Measurements from ENCODE around the gene RPTOR. TPM values are rescaled to one million over a fixed set of nuclear protein-coding genes. Genes with fewer than 3 reads are reported as not detected.

Gene RPTOR
- total RNA-seq, 1 experiment from 2014 or later, result 25.1 TPM

DNA sequence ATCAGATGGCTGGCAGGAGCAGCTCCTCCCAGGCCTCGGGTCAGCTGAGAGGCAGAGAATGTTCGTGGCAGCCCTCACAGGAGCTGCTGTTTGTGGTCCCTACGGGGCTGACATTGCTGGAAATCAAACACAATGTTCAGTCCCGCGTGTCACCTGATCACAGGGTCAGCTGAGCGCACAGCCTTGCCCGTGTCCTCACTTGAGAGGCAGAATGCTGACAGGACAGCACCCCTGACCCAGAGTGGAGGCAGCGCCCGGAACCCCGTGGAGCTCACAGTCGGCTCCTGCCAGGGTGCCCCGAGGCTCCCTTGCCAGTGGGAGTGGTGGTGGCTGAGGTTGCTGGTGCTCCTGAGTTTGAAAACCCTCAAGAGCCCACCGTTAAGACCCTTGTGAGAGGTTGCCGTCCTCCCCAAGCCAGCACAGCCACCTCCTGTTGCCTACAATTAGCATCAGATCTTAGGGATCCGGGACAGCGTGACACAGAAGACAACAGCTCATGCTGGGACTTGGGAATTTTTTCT, 443.4 kb downstream of the RPTOR start:
- no peak for DNase-seq
- H3K9me3 Mint-ChIP-seq, result no peaks in the 10 kb centered on the region
- Histone ChIP-seq H3K4me1 (ENCODE audit: insufficient read depth, low read length) (no peaks in the 10 kb centered on the region), H3K4me2 (ENCODE audit: insufficient read depth, insufficient read length, low read length) (no peak overlapping the region), H3K27ac (ENCODE audit: insufficient read length, low read depth, low read length) (no peak overlapping the region), H3K14ac (ENCODE audit: insufficient read depth, low read length) (no peak overlapping the region; the same call in 1 of the 2 replicates), H4K91ac (ENCODE audit: insufficient read length, low read depth, low read length) (no peak overlapping the region), H3K9me3 (ENCODE audit: control insufficient read depth, low read depth, low read length) (no peaks in the 10 kb centered on the region), H2BK20ac (ENCODE audit: low read depth, low read length, poor library complexity, severe bottlenecking) (no peak overlapping the region), H3K79me2 (ENCODE audit: insufficient read depth, low read length) (no peaks in the 10 kb centered on the region), H3K18ac (ENCODE audit: insufficient read length, low read depth, low read length) (no peak overlapping the region), H4K20me1 (ENCODE audit: control insufficient read depth, insufficient read depth, insufficient read length) (no peaks in the 10 kb centered on the region), H3K23ac (ENCODE audit: insufficient read length, low read depth, low read length) (no peak overlapping the region), H2AK5ac (ENCODE audit: insufficient read length, low read length) (no peak overlapping the region), H3K56ac (ENCODE audit: insufficient read length, low read depth, low read length) (no peak overlapping the region), H2BK12ac (ENCODE audit: insufficient read length, low read depth, low read length) (no peak overlapping the region), H2BK15ac (ENCODE audit: low read depth, low read length) (no peak overlapping the region), H4K8ac (replicated peaks; ENCODE audit: insufficient read length, low read depth, low read length) (no peak overlapping the region), H2AFZ (ENCODE audit: low read length) (no peak overlapping the region), H3K79me1 (ENCODE audit: insufficient read depth, low read depth, low read length, poor library complexity, severe bottlenecking) (no peaks in the 10 kb centered on the region), H3K23me2 (ENCODE audit: insufficient read length, low read depth, low read length, poor library complexity, severe bottlenecking) (peaks cover 10% of the 10 kb centered on the region), H3T11ph (ENCODE audit: low read length) (no peak overlapping the region), H2BK5ac (ENCODE audit: insufficient read length, low read length) (no peak overlapping the region), H4K5ac (ENCODE audit: insufficient read length, low read depth, low read length) (no peak overlapping the region), H3K9ac (ENCODE audit: extremely low read depth, insufficient read length, low read length) (no peak overlapping the region), H3K27me3 (ENCODE audit: insufficient read depth, low read length) (no peaks in the 10 kb centered on the region), H3K4ac (ENCODE audit: low read depth, low read length) (no peak overlapping the region), H2BK120ac (ENCODE audit: low read depth, low read length, poor library complexity, severe bottlenecking) (no peak overlapping the region)
- no peak overlapping the region for H3K4me3 Mint-ChIP-seq
- no peaks in the 10 kb centered on the region; a peak in 1 of 7 replicates for H3K36me3 Mint-ChIP-seq (ENCODE audit: insufficient read depth in 1 of 3, low read depth in 3 of 3)
- peaks cover 11 to 19% of the 10 kb centered on the region in 2 experiments for H3K4me1 Mint-ChIP-seq
- H3K27me3 Mint-ChIP-seq (ENCODE audit: low read depth), result peaks cover 48% of the 10 kb centered on the region
- no peak overlapping the region for H3K27ac Mint-ChIP-seq
- WGBS (ENCODE audit: extremely low coverage, insufficient read length, low lambda C conversion rate), result no CpG with 5 or more reads among the region's 16 CpGs
- TF ChIP-seq, protein P1, sequence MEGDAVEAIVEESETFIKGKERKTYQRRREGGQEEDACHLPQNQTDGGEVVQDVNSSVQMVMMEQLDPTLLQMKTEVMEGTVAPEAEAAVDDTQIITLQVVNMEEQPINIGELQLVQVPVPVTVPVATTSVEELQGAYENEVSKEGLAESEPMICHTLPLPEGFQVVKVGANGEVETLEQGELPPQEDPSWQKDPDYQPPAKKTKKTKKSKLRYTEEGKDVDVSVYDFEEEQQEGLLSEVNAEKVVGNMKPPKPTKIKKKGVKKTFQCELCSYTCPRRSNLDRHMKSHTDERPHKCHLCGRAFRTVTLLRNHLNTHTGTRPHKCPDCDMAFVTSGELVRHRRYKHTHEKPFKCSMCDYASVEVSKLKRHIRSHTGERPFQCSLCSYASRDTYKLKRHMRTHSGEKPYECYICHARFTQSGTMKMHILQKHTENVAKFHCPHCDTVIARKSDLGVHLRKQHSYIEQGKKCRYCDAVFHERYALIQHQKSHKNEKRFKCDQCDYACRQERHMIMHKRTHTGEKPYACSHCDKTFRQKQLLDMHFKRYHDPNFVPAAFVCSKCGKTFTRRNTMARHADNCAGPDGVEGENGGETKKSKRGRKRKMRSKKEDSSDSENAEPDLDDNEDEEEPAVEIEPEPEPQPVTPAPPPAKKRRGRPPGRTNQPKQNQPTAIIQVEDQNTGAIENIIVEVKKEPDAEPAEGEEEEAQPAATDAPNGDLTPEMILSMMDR (conservative IDR thresholded peaks at IDR 0.05), result no peak

Measured in H9 (cell line).